NCI-H146 treated with DMSO at 0.1 percent for 48 hours (cell line): ENCODE results near the gene DNAH10.

ENCODE experiments used
- DNase-seq: peaks from one replicate; lab custom pipeline; 2025; ENCODE audit not compliant: unreplicated experiment; lab: John Stamatoyannopoulos, UW

DNAH10 gene

DNA sequence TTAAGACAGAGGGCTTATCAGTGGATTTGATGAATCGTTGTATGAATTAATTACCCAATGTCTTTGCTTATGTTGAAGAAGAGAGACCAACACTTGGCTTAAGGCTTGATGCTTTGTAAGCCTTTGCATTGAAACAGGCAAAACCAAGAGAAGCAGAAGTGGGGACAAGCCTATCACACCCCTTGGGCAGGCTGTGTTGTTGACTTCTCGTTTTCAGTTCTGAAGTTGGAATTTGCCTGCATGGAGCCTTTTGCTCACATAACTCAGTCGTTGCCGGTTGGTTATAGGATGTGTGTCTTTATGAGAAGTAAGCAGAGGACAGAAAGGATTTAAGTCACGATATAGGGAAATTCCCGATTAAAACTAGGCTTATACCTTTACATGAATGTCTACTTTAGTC lies 115.9 kb downstream of the DNAH10 start:
- DNase-seq: no peak

DNA sequence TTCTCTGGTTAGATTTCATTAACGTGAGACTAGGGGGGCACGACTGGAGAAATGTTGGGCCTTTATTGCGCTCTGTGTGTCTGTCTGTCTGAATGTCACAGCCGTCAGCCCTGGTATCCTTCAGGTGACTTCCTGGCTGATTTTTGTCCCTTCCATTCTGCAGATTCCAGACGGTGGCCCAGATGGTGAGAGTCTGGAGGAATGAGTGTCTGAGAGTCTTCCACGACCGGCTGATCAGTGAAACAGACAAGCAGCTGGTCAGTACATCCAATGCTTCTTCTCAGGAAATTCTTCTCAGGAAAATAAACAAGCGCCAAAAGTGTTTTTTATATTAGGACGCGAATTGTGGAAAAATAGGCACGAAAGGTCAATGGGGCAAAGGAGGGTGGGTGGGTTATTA lies 117.0 kb downstream of the DNAH10 start:
- DNase-seq: no peak

DNA sequence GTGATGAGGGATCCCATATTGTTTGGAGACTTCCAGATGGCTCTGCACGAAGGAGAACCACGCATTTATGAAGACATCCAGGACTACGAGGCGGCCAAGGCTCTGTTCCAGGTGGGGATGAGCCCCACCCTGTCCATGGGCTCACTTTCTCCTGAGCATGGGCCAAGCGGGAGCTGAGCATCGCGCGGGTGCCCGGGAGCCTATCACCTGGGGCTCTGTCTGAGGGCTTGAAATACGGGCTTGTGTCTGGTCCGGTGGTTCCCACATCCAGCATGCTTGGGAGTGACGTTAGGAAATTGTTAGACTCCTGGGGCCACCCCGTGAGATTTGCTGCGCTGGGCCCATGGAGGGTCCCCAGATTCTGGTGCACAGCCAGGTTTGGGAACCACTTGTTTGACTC lies 117.6 kb downstream of the DNAH10 start:
- DNase-seq: no peak

DNA sequence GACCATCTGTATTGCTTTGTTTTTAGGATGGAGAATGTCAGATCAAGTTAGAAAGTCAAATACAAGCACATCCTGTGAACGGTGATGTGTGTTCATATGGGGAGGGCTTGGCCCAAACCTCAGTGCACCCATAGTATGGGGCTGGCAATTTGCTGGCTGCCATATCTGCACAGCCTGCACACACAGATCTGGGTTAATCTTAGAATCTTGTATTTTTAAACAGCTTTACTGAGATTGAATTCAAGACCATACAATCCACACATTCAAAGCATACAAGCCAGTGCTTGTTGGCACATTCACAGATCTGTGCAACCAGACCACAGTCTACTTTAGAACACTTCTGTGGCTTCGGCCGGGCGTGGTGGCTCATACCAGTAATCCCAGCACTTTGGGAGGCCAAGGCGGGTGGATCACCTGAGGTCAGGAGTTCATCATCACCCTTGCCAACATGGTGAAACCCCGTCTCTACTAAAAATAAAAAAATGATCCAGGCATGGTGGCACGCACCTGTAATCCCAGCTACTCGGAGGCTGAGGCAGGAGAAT lies 120.1 kb downstream of the DNAH10 start:
- DNase-seq: no peak

DNA sequence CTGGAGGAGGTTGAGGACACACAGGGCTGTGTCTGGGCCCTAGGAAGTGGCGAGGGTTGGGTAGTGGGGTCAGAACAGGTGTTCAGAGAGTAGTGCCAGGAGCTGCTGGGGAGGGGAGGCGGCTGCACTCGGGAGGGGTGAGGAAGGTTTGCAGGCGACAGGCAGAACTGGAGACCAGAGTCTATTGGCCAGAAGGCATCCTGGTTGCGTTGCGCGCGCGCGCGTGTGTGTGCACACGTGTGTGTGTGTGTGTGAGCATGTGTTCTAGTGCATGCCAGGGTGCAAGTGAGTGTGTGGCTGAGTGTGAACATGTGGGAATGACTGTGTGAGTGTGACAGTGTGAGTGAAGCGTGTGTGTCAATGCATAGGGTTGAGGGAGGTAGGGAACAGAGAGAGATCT lies 124.2 kb downstream of the DNAH10 start:
- no peak for DNase-seq

DNA sequence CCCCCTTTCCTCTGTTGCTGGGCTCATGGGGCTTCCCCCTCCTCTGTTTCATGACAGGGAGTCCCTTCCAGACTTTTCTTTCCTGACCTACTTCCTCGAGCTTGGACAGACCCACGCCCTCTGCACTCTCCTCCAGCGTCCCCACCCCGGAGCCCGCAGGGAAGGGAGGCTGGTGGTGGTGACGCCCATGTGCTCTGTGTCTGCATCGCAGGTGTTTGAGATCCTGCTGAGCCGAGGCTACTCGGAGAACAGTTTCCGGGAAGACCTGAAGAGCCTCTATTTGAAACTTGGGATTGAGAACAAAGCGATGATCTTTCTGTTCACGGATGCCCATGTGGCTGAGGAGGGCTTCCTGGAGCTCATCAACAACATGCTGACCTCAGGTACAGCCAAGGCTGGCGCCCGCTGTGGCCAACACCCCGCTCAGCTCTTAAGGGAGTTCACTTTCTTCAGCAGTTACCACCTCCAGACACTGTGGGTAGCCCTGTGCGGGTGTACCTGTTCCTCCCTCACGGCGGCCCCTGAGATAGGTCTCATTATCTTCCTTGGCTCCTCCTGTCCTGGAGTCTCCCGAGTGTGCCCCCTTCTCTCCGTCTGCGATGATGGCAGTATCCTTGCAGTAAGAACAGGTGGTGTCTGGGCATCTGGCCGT lies 125.0 kb downstream of the DNAH10 start:
- DNase-seq: peak; percentile 13

DNA sequence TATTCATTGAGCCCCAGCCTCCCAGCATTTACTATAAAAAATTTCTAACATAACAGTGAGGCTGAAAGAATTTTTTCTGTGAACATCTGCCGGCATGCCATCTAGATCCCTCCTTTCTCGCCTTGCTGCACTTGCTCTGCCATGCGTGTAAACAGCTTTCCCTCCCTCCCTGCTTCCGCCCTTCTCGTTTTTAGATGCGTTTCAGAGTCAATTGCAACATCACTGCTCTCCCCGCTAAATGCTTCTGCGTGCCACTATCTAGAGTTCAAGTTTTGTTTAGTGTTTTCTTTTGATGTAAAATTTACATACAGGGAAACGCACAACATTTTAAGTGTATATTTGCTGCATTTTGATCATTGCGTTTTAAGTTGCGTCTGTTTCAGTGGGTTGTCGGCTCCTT lies 126.9 kb downstream of the DNAH10 start:
- no peak for DNase-seq

DNA sequence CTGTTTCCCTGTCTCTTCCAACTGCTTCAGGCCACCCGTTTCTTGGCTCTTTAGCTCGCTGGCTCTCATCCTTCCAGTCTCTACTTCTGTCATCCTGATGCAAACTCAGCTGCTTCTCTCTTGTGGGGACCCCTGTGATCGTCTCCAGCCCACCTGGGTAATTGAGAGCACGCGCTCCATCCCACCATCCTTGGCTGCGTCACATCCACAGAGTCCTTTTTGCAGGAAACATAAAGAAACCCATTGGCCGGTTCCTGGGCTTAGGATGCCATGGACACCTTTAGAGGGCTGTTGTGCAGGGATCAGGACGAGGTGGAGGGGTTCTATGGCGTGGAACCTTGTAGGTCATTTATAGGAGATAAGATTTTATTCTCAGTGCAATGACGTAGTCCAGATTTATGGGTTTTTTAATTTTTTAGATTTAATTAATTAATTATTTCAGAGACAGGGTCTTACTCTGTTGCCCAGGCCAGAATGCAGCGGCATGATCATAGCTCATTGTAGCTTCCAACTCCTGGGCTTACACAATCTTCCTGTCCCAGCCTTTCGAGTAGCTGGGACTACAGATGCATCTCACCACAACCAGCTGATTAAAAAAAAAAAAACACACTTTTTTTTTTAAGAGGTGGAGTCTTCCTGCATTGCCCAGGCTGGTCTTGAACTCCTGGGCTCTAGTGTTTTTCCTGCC lies 127.9 kb downstream of the DNAH10 start:
- no peak for DNase-seq

DNA sequence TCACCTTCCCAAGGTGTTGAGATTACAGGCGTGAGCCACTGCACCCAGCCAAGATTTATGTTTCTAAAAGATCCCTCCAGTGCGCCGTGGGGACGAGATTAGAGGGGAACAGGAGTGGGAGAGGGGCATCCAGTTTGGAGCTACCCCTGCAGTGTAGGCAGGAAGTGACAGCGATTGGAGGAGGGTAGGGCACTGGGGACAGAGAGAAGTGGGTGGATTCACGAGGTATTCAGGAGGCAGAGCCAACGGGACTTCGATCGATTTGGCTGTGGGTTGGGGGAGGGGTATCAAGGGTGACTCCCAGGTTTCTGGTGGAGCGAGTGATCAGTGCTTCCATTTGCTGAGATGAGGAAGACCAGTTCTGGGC lies 128.4 kb downstream of the DNAH10 start:
- no peak for DNase-seq

DNA sequence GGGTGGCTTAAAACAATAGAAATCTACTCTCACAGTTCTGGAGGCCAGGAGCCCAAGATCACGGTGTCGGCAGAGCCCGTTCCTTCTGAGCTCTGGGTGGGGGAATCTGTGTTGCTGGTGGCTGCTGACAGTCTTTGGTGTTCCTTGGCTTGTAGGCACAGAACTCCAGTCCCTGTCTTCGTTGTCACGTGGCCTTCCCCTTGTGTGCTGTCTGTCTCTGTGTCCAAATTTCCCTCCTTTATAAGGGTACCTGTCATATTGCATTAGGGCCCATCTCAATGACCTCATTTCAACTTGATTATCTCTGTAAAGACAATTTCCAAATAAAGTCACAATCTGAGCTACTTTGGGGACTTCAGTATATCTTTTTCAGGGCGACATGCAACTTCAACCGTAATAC lies 128.9 kb downstream of the DNAH10 start:
- no peak for DNase-seq

DNA sequence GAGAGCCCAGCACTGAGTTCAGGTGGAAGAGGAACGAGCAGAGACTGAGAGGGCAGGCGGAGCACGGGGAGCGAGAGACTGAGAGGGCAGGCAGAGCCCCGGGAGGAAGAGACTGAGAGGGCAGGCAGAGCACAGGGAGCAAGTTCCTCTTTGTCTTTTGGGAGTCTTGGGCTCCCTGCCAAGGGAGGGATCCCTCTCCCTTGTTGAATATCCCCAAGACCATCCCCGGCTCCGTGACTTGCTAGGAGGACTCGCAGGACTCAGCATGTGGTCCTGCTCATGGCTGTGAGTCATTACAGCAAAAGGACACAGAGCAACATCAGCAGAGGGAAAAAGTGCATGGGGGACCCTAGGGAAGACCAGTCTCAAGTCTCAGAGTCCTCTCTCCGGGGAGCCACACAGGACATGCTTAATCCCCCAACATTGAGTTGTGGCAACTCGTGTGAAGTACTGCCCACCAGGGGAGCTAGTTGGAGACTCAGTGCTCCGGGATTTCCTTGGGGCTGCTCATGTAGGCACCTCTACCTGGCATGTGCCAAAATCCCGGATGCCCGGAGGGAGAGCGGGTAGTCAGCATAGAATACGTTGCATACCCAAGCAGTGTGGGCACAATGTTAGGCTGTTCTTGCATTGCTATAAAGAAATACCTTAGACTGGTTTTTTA lies 129.5 kb downstream of the DNAH10 start:
- DNase-seq: no peak

DNA sequence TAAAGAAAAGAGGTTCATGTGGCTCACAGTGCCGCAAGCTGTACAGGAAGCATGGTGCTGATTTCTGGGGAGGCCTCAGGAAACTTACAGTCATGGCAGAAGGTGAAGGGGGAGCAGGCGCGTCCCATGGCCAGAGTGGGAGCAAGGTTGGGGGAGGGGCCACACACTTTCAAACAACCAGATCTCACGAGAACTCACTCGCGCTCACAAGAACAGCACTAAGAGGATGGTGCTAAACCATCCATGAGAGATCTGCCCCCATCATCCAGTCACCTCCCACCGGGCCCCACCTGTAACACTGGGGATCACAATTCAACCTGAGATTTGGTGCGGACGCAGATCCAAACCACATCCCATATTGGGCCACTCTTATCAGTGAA lies 130.1 kb downstream of the DNAH10 start:
- DNase-seq: no peak

DNA sequence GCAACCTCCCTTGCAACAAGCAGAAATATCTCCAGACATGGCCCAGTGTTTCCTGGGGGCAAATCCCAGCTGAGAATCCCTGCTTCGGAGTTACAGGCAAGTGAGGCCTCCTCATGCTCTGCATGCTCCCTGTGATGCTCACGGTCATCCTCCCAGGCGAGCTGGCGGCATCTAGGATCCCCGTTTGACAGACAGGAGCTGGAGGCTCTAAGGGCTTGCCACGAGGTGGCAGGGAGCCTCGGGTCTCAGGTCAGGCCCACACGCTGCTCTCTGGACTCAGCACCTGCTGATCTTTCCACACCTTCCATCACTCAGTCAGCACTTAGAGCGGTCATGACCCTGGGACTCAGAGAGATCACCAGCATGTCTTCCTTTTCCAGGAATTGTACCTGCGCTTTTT lies 130.8 kb downstream of the DNAH10 start:
- DNase-seq: no peak

DNA sequence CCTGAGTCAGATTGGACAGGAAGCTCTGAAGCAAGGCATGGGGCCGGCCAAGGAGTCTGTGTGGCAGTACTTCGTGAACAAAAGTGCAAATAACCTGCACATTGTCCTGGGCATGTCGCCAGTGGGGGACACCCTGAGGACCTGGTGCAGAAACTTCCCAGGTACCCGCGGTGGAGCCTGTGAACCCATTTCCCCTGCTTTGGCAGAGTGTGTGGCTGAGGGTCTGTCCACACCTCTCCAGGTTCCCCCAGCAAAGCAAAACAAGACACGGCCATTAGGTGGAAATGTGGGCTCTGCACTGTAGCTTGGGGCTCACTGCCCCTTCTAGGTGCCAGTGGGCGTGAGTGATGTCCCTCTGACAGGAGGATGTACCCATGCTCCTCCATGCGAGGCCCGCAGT lies 131.2 kb downstream of the DNAH10 start:
- DNase-seq: no peak

DNA sequence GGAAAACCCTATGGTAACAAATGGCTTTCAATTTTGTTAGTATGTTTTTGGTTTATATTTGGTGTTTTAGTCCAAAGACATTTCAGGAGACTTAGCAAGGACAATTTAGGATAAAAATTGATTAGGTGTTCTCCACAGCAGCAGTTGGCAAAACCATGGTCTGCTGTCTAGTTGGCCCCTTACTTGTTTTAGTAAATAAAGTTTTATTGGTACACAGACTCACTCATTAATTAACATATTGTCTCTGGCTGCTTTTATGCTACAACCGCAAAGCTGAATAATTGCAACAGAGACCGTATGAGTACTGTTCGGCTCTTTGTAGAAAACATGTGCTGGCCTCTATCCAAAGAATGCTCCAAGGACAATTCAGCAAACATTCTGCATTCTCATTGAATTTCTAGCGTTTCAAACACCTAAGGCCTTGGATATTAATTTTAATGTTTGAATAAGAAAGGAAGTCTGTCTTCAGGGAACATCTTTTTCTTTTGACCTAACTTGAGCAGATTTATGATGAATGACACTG lies 132.8 kb downstream of the DNAH10 start:
- DNase-seq: no peak

DNA sequence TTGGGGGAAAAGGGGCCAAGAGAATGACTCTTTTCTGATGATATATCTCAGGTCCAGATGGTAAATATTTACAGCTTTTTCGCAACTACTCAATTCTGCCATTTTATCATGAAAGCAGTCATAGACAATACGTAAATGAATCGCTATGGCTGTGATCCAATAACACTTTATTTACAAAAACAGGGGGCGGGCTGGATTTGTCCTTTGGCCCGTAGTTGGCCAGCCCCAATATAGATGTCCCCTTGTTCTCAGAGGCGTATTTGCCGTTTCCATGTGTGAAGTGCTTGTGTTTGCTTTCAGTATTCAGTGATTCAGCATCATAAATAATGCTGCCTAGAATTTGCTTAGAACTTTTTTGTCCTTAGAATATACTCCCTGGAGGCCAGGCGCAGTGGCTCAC lies 133.3 kb downstream of the DNAH10 start:
- no peak for DNase-seq

DNA sequence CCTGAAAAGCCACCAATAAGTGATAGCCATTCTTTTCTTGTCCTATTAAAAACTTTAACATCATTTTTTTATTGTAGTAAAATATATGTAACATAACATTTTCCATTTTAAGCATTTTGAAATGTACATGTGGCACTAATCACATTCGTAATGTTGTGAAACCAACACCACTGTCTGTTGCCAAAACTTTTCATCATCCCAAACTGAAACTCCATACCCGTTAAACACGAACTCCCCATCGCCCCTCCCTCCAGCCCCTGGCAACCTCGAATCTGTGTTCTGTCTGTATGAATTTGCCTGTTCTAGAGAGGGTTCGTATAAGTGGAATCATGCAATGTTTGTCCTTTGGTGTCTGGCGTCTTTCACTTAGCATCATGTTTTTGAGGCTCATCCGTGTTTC lies 134.7 kb downstream of the DNAH10 start:
- DNase-seq: no peak

DNA sequence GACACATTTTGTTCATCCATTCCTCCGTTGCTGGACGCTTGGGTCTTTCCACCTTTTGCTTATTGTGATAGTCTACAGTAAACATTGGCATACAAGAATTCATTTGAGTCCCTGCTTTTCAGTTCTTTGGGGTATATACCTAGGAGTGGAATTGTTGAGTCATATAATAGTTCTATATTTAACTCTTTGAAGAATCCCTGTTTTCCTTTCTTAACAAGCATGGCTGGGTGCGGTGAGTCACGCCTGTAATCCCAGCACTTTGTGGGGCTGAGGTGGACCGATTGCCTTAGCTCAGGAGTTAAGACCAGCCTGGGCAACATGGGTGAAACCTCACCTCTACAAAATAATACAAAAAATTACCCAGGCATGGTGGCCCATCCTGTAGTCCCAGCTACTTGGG lies 135.1 kb downstream of the DNAH10 start:
- DNase-seq: no peak

DNA sequence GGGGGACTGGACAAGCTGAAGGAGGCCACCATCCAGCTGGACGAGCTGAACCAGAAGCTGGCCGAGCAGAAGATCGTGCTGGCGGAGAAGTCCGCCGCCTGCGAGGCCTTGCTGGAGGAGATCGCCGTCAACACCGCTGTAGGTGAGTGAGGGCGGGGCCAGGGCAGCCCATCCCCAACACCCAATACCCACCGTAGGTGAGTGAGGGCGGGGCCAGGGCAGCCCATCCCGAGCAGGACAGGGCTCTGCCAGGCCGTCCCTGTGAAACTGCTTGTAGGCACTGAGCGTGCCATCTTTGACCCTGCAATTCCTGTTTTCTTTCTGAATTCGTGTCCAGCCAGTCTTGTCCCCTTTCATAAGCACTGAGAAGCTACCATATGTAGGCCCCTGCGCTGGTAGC lies 136.6 kb downstream of the DNAH10 start:
- no peak for DNase-seq

DNA sequence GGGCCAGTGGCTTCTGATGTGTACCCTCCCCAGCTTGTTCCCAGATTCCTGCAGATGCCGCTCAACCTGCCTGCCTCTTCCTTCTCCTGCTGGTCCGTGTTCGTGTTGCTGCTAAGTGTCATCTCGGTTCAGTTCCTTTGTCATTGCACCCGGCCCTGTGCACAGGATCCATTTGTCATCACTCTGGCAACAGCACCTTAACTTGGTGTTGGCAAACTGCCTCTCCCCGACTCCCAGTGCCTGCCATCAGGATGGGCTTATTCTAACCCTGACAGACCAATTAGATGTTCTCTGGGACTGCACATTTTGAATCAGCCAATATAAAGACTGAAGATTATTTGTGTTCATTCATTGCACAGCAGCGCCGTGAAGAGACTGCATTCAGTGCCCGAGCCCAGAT lies 137.3 kb downstream of the DNAH10 start:
- no peak for DNase-seq

DNA sequence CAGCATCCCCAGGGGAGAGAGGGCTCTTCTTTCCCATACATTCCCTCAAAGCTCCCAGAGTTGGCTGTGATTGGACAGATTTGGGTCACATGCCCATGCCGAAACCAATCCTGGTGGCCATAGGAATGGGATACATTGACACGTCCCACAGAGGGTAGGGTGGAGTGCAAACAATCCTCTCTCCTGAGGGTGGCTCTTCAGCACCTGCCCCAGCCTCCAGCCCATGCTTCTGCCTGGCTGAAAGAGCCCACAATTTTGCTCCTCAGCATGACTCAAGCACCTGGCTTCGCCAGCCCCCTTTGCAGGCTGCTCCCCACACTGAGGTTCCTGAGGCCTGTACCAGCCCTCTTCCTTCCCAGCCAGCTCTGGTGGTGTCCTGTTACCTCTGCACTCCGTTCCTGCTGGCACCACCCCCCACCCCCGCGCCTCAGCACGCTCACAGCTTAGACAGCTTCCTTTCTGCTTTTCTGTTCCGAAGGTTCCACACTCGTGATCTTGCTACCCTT lies 138.8 kb downstream of the DNAH10 start:
- peak; percentile 32 for DNase-seq

DNA sequence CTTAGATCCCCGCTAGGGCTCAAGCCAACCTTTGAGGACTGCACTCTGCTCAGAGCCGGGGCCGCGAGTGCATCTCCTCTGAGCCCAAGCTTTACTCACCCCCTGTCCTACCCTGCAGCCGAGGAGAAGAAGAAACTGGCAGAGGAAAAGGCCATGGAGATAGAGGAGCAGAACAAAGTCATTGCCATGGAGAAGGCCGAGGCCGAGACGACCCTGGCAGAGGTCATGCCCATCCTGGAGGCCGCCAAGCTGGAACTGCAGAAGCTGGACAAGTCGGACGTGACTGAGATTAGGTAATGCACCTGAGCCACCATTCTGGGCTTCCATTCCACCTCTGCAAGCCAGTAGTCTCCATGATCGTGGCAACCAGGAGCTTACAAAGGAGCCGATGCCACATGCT lies 140.7 kb downstream of the DNAH10 start:
- no peak for DNase-seq
